HG03064 (cell line): Measurements from ENCODE around the gene GDPD4.

Experiments used
- ATAC-seq: cut with Tn5 transposase; IDR thresholded peaks from one replicate; pipeline ENCODE4 v1.9.1; 2021; ENCODE audit warnings: low read depth; ENCODE audit not compliant: unreplicated experiment

GDPD4 gene

DNA sequence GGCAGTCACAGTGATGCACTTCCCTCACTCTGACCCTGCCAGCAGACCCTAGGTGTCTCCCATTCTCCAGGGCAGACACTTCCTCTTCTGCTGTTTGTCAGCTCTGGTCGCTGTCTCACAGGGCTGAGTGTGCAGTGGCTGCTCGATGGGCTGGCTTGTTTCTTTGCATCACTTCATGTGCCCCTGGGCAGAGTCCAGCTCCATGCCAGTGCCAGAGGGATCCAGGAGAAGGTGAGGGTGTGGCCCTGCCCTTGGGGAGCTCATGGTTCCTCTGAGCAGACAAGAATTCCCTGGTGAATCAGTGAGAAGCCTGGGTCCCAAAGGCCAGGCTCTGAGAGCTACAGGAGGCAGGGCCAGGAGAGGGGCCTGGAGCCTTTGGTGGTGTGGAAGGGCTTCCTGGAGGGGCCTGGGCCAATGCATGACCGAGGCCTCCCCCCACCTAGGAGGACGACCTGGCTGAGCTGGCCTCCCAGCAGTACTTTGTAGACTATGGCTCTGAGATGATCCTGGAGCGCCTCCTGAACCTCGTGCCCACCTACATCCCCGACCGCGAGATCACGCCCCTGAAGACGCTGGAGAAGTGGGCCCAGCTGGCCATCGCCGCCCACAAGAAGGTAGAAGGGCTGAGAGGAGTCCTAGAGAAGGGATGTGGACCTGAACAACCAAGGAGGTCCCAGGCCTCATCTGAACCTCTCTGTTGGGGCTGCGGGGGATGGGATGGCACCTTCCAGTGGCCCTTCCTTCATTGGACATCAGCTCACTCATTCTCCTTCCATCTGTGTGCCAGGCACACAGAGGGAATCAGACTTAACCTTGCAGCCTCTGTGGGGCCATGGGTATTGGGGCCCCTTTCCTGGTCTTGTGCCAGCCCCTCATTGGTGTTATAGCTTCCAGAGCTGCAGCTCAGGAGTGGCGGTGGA, 107.3 kb downstream of the GDPD4 start:
- no peak for ATAC-seq

DNA sequence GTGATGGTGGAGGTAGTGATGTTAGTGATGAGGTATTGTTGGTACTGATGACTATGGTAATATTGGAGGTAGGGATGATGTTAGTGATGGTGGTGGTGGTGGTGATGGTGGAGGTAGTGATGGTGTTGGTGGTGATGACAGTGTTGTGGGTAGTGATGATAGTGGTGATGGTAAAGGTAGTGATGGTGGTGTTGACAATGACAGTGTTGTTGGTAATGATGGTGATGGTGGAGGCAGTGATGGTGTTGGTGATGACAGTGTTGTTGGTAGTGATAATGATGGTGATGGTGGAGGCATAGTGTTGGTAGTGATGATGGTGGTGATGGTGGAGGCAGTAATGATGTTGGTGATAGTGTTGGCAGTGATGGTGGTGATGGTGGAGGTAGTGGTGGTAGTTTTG, 108.3 kb downstream of the GDPD4 start:
- ATAC-seq = no peak

- ATAC-seq = no peak
Observed at GRCh38 chr11:77191823-77192495, 109.5 kb downstream of the GDPD4 start.

- no peak for ATAC-seq
Observed at GRCh38 chr11:77191429-77191822, 110.1 kb downstream of the GDPD4 start.

DNA sequence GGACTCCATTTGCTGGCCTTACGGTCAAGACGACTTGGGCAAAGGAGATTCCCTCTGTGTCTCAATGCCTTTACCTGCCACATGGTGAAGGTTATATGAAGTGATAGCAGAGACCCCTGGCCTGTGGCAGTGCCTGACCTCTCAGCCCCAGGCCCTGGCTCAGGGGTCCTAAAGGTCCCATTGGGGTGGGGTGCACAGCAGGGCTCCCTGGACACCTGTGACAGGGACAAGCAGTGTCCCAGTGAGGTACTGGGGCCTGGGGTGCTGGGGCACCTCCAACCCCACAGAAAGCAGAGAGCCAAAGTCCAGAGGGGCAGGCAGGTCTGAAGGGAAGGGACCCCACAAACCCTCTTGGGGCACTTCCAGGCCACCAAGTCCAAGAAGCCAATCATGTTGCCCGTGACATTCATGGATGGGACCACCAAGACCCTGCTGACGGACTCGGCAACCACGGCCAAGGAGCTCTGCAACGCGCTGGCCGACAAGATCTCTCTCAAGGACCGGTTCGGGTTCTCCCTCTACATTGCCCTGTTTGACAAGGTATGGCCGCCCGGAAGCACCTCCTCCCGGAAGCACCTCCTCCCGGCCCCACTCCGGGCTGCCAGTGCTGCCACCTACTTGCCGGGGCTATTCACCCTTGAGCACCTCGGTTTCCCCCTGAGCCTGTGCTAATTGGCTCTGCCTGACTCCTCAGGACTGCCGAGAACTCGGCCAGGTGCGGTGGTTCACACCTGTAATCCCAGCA, 111.0 kb downstream of the GDPD4 start:
- ATAC-seq = no peak

DNA sequence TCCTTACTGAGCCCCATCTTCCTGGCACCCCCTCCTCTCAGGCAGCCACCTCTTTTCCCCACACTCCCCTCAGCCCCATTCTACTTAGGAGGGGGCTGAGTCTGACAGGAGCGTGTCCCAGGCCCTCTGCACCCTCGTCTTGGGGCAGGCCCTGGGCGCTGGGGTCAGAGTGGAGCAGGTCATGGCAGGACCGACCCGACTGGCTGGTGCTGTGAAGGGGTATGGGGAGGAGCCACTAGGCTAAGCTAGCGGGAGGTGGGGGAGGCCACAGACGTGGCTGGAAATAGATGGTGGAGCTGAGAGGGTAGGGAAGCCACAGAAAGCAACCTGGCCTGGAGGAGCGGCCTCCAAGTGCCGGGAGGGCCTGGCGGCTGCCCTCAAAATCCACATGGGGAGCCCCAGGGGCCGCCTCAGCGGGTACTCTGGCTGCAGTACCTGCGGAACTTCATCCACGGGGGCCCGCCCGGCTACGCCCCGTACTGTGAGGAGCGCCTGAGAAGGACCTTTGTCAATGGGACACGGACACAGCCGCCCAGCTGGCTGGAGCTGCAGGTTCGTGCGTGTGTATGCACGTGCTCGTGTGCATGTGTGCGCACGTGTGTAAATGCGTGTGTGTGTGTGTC, 111.8 kb downstream of the GDPD4 start:
- ATAC-seq = no peak

- ATAC-seq = no peak
Observed at GRCh38 chr11:77188633-77189491, 112.6 kb downstream of the GDPD4 start.

GRCh38 chr11:77187776-77188632, 113.5 kb downstream of the GDPD4 start:
- ATAC-seq = no peak

DNA sequence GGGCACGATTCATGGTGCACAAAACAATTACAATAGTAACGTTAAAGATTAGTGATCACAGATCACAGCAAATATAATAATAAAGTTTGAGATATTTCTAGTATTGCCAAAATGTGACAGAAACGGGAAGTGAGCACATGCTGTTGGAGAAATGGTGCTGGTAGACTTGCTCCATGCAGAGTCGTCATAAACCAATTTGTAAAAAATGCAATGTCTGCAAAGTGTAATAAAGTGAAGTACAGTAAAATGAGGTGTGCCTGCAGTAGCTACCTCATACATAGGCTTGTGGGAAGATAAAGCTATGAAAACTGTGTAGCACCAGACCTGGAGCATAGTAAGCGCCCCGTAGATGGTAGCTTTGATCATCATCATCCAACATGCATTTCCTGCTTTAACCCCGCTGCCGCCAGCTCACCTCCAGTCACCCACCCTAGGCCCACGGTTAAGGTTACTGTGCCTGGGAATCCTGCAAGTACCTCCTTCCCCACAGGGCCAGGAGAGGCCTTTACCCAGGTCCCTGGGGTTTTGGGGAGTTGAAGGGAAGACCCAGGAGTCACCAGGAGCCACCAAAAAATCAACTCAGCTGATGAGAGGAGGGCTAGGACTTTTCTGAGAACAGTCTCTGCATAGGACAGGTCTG, 114.3 kb downstream of the GDPD4 start:
- no peak for ATAC-seq

DNA sequence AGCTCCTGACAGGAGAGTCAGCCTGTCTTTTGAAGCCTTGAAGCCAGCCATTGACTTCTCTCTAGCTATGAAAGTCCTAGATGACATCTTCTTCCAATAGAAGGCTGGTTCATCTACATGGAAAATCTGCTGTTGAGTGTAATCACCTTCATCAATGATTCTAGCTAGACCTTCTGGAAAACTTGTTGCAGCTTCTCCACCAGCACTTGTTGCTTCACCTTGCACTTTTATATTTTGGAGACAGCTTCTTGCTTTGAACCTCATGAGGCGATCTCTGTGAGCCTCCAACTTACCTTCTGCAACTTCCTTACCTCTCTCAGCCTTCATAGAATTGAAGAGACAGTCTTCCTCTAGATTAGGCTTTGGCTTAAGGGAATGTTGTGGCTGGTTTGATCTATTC, 115.2 kb downstream of the GDPD4 start:
- no peak for ATAC-seq

- no peak for ATAC-seq
Observed at GRCh38 chr11:77184136-77184860, 117.2 kb downstream of the GDPD4 start.

DNA sequence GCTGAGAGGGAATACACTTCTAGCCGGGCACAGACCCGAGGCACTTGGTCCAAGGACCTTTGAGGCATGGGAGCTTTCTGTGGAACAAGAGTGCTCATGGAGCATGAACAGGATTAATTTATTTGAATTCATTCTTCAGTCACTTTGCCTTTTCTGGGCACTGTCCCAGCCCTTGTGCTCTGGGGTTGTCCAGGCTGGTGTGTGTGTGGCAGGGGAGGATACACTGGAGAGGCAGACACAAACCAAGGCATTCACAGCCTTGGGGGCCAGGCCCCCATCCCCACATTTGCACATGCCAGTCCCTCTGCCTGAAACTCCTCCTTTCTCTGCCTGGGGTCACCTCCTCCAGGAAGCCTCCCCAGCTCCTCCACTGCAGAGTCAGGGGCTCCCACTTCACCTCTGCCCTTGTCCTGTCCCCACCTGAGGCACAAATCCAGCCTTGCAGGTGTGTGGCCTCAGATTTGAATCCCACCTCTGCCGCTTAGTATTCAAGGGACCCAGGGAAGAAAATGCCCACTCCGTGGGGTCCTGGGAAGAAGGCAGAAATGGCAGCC, 118.0 kb downstream of the GDPD4 start:
- no peak for ATAC-seq

DNA sequence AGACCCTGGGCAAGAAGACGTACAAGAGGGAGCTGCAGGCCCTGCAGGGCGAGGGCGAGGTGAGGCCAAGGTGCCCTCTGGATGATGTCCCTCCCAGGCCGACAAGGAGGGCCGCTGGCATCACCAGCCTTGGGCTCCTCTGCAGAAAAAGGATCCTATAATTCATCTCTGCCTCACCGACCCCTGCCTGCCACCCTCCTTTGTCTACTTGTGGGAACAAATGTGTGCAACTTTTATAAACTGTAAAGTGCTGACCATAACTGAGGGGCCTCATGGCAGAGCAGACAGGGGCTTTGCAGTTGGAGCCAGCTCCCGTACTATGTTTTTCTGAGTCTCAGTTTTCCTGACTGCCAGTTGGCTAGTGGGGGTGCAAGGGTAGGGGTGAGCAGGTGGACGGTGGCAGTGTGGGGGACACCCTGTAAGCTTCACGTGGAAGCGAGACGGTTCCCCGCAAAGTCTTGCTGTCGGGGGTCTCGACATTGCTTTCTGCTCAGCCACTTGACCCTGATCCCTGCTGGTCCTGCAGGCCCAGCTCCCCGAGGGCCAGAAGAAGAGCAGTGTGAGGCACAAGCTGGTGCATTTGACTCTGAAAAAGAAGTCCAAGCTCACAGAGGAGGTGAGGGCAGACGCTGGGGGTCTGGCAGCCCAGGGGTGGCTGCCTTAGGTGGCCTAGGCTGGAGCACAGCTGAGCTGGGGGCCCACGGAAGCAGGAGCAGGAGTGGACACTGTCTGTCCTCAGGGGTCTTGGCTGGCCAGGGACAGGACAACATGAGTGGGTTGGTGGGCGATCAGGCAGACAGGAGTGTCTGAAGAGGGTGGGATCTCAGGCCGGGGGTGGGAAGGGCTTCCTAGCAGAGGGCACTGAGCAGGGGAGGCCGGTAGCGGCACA, 118.7 kb downstream of the GDPD4 start:
- no peak for ATAC-seq

DNA sequence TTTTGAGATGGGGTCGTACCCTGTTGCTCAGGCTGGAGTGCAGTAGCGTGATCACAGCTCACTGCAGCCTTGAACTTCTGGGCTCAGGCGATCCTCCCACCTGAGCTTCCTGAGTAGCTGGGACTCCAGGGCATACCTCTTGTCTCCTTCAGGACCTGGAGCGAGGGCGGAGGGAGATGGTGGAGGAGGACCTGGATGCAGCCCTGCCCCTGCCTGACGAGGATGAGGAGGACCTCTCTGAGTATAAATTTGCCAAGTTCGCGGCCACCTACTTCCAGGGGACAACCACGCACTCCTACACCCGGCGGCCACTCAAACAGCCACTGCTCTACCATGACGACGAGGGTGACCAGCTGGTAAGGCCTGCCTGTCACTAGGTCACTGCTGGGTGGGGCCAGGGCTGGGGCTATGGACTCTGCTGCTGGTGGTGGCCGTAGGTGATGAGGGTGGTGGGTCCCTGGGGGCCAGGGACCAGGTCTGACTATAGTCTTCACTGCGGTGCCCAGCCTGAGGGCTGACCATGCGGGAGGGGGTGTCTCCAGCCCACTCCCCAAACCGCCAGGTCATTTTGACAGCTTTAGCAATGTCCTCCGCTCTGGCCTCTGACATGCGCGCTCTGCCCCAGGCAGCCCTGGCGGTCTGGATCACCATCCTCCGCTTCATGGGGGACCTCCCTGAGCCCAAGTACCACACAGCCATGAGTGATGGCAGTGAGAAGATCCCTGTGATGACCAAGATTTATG, 119.5 kb downstream of the GDPD4 start:
- ATAC-seq = no peak

DNA sequence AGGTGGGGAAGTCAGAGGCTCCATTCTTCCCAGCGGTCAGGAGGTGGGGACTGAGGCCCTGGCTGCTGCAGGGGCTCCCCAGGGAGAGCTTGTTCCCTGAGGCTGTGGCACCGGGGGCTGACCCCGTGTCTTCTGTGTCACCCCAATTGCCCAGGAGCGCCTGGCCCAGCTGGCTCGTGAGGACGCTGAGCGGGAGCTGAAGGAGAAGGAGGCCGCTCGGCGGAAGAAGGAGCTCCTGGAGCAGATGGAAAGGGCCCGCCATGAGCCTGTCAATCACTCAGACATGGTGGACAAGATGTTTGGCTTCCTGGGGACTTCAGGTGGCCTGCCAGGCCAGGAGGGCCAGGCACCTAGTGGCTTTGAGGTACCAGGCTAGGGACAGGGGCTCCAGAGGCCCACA, 120.3 kb downstream of the GDPD4 start:
- no peak for ATAC-seq

- ATAC-seq = no peak
Observed at GRCh38 chr11:77180346-77180745, 121.1 kb downstream of the GDPD4 start.
